HEK293T (cell line): ENCODE results near the gene COL19A1.

Source experiments
- CTCF ChIA-PET: fragments of 350-600 bp; formaldehyde crosslinking; extraction: SDS; loops from one replicate; lab custom pipeline; 2021; ENCODE audit warnings: antibody characterized with exemption, inconsistent platforms; lab: Yijun Ruan, JAX
- POLR2A ChIA-PET: fragments of 350-600 bp; formaldehyde crosslinking; extraction: SDS; loops from one replicate; lab custom pipeline; 2020; ENCODE audit warnings: antibody characterized with exemption, inconsistent platforms; lab: Yijun Ruan, JAX
- DNase-seq: peaks from one replicate; pipeline ENCODE4 v3.0.0; 2012; ENCODE audit warnings: mixed read lengths; ENCODE audit errors: extremely low spot score
- ARNT ChIP-seq: fragments of 450-650 bp; IDR thresholded peaks from 2 replicates; pipeline ENCODE4 v1.6.1; 2017; ENCODE audit warnings: mild to moderate bottlenecking
- BHLHE40 ChIP-seq: fragments of 450-650 bp; IDR thresholded peaks from 2 replicates; pipeline ENCODE4 v1.6.1; 2016; ENCODE audit warnings: mild to moderate bottlenecking, moderate library complexity, borderline replicate concordance
- CTBP1 ChIP-seq: fragments of 450-650 bp; IDR thresholded peaks from 2 replicates; pipeline ENCODE4 v1.6.1; 2016; ENCODE audit warnings: borderline replicate concordance
- ELF4 ChIP-seq: fragments of 450-650 bp; IDR thresholded peaks from 2 replicates; pipeline ENCODE4 v1.6.1; 2017; ENCODE audit warnings: antibody characterized with exemption
- FOXA1 ChIP-seq: fragments of 450-650 bp; IDR thresholded peaks from 2 replicates; pipeline ENCODE4 v1.6.1; 2016; ENCODE audit warnings: mild to moderate bottlenecking
- FOXK2 ChIP-seq: fragments of 450-650 bp; IDR thresholded peaks from 2 replicates; pipeline ENCODE4 v1.6.1; 2016; ENCODE audit warnings: mild to moderate bottlenecking
- FOXM1 ChIP-seq: fragments of 450-650 bp; IDR thresholded peaks from 2 replicates; pipeline ENCODE4 v1.6.1; 2017; ENCODE audit warnings: mild to moderate bottlenecking, borderline replicate concordance
- HDGF ChIP-seq: fragments of 450-650 bp; IDR thresholded peaks from 2 replicates; pipeline ENCODE4 v1.6.1; 2017; ENCODE audit warnings: antibody characterized with exemption, borderline replicate concordance
- L3MBTL2 ChIP-seq: fragments of 450-650 bp; conservative IDR thresholded peaks from 2 replicates; pipeline ENCODE4 v1.6.1; 2016; ENCODE audit warnings: mild to moderate bottlenecking
- LEF1 ChIP-seq: fragments of 450-650 bp; IDR thresholded peaks from 2 replicates; pipeline ENCODE4 v1.6.1; 2017; ENCODE audit warnings: mild to moderate bottlenecking, borderline replicate concordance
- NFRKB ChIP-seq: fragments of 450-650 bp; IDR thresholded peaks from 2 replicates; pipeline ENCODE4 v1.6.1; 2016; ENCODE audit warnings: mild to moderate bottlenecking, moderate library complexity
- SP1 ChIP-seq: fragments of 450-650 bp; IDR thresholded peaks from 2 replicates; pipeline ENCODE4 v1.6.1; 2017
- SUZ12 ChIP-seq: fragments of 450-650 bp; IDR thresholded peaks from 2 replicates; pipeline ENCODE4 v1.6.1; 2016; ENCODE audit warnings: mild to moderate bottlenecking
- TARDBP ChIP-seq: fragments of 450-650 bp; IDR thresholded peaks from 2 replicates; pipeline ENCODE4 v1.6.1; 2016
- ZNF384 ChIP-seq: fragments of 450-650 bp; IDR thresholded peaks from 2 replicates; pipeline ENCODE4 v1.6.1; 2016
- TF ChIP-seq, protein P1 (sequence below): fragments of 450-650 bp; IDR thresholded peaks from 2 replicates; pipeline ENCODE4 v1.6.1; 2016

The COL19A1 gene

GRCh38 chr6:69846312-69846711, 20.0 kb upstream of the COL19A1 start:
- POLR2A ChIA-PET: no interaction called here
- CTCF ChIA-PET: no interaction called here
- no peak for DNase-seq
- TF ChIP-seq L3MBTL2: no peak
- TF ChIP-seq FOXK2: no peak
- no peak for TF ChIP-seq SP1
- TF ChIP-seq SUZ12: no peak
- TF ChIP-seq NFRKB: no peak
- TF ChIP-seq, protein P1, sequence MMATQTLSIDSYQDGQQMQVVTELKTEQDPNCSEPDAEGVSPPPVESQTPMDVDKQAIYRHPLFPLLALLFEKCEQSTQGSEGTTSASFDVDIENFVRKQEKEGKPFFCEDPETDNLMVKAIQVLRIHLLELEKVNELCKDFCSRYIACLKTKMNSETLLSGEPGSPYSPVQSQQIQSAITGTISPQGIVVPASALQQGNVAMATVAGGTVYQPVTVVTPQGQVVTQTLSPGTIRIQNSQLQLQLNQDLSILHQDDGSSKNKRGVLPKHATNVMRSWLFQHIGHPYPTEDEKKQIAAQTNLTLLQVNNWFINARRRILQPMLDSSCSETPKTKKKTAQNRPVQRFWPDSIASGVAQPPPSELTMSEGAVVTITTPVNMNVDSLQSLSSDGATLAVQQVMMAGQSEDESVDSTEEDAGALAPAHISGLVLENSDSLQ: no peak
- TF ChIP-seq ARNT: no peak

GRCh38 chr6:69846770-69847491, 19.4 kb upstream of the COL19A1 start:
- no peak for TF ChIP-seq L3MBTL2
- TF ChIP-seq CTBP1: no peak
- TF ChIP-seq BHLHE40: no peak
- TF ChIP-seq ELF4: no peak
- TF ChIP-seq LEF1: no peak
- no peak for TF ChIP-seq SP1
- no peak for TF ChIP-seq NFRKB
- no peak for TF ChIP-seq SUZ12
- TF ChIP-seq ZNF384: no peak
- no peak for TF ChIP-seq FOXA1
- TF ChIP-seq, protein P1: no peak
- TF ChIP-seq FOXK2: no peak
- ChIA-PET POLR2A (no interaction called here), CTCF (no interaction called here)
- no peak for DNase-seq

DNA sequence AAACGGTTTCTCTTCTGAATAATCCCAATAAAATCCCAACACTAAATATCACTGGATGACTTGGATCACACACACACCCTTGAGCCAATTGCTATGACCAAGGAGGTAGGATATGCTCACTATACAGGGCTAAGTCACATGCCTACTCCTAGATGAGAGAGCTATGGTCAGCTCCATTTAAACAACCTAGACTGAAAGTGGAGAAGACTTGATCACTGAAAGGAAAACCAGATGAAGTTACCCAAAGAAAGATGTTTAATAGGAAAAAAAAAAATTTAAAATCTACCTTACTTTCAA, 18.9 kb upstream of the COL19A1 start:
- ChIA-PET POLR2A (no interaction called here), CTCF (no interaction called here)
- DNase-seq: no peak
- no peak for TF ChIP-seq FOXK2
- TF ChIP-seq LEF1: no peak
- TF ChIP-seq, protein P1: no peak
- no peak for TF ChIP-seq CTBP1
- TF ChIP-seq SUZ12: no peak
- no peak for TF ChIP-seq NFRKB
- TF ChIP-seq ZNF384: no peak
- no peak for TF ChIP-seq FOXM1
- no peak for TF ChIP-seq ARNT
- no peak for TF ChIP-seq TARDBP
- no peak for TF ChIP-seq ELF4
- TF ChIP-seq BHLHE40: no peak
- TF ChIP-seq FOXA1: no peak
- TF ChIP-seq HDGF: no peak
- TF ChIP-seq SP1: no peak
- no peak for TF ChIP-seq L3MBTL2

- TF ChIP-seq BHLHE40: no peak
- no peak for TF ChIP-seq TARDBP
- TF ChIP-seq ARNT: no peak
- TF ChIP-seq ZNF384: no peak
- TF ChIP-seq FOXM1: no peak
- TF ChIP-seq SUZ12: no peak
- TF ChIP-seq SP1: no peak
- no peak for TF ChIP-seq FOXK2
- TF ChIP-seq, protein P1: no peak
- CTCF ChIA-PET: interaction anchor here (0.6 kb wide), 1 partner anchor 13 kb away, joined by 3 read pairs; no protein-coding TSS in a partner anchor
- DNase-seq: no peak
- POLR2A ChIA-PET: no interaction called here
Measured at GRCh38 chr6:69848552-69848951, 17.8 kb upstream of the COL19A1 start.

DNA sequence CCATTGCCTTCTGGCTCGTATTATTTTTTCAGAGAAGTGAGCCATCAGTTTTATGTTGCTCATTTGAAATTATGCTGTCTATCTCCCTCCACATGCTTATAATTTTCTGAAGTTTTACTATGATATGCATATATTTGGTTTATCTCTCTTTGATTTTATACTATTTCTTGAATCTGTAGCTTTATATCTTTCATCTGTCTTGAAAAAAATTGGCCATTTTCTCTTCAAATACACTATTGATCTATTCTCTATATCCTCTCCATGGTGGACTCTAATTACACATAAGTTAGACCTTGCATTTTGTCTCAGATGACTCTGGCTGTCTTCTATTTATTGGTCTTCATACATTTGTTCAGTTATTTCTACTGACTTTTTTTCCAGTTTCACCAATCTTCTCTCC, 13.7 kb upstream of the COL19A1 start:
- no peak for DNase-seq
- TF ChIP-seq ARNT (no peak), TARDBP (no peak), HDGF (no peak)
- ChIA-PET CTCF (no interaction called here), POLR2A (no interaction called here)

DNA sequence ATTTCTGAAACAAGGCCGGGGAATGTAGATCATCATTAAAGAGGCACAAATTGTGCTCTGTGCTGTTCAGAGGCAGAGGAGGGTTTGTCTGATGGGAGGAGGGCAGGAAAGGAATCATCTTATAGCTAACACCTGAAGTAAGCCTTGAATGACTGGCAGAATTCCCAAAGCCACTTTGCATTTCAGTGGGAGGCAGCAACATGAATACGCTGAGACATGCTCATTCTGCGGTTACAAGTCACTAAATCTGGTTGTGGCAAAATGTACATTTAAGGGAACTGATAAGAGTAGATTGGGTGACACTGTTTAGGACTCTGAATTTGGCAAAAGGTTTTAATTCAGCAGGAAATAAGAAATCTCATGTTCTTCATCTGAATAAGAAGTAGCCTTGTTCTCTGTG, 4.4 kb upstream of the COL19A1 start:
- ChIA-PET POLR2A (no interaction called here), CTCF (no interaction called here)
- DNase-seq: no peak
- TF ChIP-seq FOXK2: no peak
- TF ChIP-seq CTBP1: no peak
- no peak for TF ChIP-seq NFRKB
- no peak for TF ChIP-seq SUZ12
- no peak for TF ChIP-seq BHLHE40
- no peak for TF ChIP-seq TARDBP
- TF ChIP-seq HDGF: no peak
- no peak for TF ChIP-seq FOXM1
- no peak for TF ChIP-seq L3MBTL2
- no peak for TF ChIP-seq ARNT
- no peak for TF ChIP-seq ZNF384
- TF ChIP-seq, protein P1: no peak
